CD4-positive, alpha-beta T cell treated with Interleukin-21 for 1 hour (primary cell): ENCODE measurements around the gene ISG20L2.

Source experiments
- DNase-seq: peaks from one replicate; pipeline ENCODE4 v3.0.0-alpha.2; 2020

Gene ISG20L2

DNA sequence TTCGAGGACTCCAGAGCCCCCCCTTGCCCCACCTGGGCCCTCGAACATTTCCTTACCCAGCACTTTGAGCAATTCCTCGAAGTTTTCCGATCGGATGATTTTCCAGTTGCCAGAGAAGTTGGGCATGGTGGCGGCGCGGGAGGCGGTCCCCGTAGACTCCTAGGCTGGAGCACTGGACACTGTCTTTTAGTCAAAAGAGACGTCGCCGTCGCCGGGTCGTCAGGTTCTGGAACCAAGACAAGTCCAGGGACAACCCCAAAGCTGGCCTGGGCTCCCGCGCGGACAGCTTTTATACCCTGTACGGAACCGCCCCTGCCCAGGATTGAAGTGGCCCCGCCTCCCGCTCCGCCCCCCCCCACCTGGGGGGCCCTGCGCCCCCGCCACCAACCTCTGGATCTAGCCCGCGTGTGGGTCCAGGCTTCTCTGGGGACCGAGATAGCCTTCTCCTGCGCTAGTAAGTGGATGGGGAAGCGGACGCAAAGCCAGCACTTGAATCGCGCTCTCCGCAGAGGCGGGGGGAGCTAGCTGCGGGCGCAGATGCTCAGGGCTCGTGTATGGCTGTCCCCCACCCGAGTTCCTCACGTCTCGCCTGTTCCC lies 23.1 kb downstream of the ISG20L2 start, which contains the start of gene CRABP2:
Gene CRABP2 (minus strand): TSS at position 263 of the 597 bp plus-strand sequence. CDS start 137 bp downstream, at position 126.
- no peak for DNase-seq

DNA sequence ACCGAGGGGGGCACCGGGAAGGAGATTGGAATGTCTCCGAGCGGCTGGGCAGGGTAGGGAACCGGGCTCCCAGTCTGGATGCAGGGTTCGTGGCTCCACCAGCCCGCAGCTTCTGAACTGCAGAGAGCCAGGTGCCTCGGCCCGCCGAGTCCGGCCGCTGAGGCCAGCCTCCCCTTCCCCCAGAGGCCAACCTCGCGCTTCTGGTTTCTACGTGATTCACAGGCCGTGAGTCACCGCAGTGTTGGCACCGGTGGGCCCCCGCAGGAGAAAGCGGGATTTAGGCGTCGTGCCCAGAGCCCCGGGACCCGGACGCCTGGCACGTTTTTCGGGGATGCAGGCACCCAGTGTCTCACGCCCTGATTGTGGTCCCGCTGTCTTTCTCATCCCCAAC lies 23.6 kb downstream of the ISG20L2 start:
- DNase-seq = no peak

DNA sequence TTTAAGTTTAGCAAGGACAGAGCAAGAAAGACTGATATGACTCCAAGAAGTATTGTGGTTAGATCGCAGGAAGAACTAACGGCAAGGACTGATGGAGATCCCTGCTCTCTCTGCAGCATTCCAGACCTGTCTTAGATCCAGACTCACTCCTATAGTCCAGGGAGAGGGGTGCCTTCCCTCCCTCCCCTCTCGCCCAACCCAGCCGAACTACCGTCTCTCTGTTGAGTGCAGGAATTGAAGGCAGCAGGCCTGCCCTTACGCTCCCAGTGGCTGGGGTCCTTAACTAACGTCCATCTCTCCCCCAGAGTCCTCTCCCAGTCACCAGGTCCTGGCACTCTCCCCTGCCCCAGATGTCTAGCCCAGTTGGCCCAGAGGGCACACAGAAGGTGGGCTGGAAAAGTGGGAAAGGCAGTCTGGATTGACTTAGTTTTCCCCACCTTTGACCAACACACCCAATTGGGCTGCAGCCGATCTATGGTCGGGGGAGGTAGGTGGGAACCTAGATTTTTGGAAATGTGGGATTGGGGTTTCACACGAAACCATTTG lies 24.3 kb downstream of the ISG20L2 start:
- no peak for DNase-seq

DNA sequence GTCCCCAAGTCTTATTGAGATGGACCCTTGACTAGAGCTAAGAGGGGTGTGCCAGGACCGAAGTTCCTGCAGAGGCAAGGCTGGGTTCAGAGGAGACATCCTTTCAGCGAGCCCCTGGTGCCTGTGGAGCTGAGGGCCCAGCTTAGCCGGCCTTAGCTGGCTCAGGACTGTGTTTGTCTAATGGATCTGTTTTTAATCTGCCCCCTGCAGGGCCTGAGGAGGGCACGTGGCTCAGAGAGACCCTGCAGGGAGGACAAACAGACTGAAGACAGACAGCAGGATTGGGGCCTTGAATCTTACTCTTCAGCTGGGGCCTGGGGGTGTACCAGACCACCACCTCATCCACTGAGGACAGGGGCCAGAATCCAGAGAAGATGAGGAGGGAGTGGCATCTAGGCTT lies 24.8 kb downstream of the ISG20L2 start:
- DNase-seq = no peak

DNA sequence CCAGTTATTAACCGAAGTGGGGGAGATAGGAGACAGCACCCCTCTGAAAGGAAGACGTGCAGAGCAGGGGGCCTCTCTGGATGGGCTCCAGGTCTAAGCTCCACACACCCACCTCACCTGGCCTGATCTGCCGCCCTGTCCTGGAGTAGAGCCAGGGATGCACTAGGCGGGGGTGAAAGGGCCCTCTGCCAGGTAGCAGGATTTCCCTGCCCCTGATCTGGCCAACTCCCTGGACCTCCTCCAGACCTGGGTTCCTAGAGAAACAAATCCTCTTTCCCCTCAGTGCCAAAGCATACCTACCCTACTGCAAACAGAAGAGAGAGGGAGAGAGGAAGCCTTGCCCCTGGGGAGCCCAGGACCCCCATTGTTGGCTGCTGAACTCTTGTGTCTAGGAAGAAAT lies 25.2 kb downstream of the ISG20L2 start:
- no peak for DNase-seq

DNA sequence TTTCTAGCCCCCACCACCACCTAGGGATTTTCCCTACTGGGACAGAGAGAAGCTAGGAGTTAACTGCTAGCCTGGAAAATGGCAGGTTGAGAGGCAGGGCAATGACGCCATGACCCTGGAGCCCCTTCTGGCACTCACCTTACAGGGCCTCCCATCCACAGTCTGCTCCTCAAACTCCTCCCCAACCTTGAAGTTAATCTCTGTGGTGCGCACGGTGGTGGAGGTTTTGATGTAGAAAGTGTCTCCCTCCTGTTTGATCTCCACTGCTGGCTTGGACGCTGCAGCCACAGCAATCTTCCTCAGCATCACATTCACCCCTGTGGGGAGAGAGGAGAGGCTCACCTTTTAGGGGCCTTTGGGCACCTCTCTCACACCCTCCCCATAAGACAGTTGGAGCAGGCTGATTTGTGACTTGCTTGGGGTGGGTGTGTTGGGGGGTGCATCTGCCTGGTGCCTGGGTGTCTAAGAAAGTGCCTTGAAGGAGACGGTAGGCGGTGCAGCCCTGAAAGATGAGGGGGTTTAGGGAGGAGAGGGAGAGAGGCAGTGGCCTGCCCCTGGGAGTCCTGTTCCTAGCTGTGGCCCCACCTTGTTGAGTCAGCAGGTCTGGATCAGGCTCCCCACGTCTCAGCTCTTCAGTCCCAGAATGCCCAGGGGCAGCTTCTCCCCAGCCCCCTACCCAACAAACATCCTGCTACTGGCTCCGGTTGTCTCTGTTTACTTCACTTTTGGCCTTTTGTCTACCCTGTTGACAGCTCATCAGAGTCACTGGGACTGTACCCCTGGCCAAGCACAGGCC lies 27.6 kb downstream of the ISG20L2 start:
- DNase-seq = no peak

DNA sequence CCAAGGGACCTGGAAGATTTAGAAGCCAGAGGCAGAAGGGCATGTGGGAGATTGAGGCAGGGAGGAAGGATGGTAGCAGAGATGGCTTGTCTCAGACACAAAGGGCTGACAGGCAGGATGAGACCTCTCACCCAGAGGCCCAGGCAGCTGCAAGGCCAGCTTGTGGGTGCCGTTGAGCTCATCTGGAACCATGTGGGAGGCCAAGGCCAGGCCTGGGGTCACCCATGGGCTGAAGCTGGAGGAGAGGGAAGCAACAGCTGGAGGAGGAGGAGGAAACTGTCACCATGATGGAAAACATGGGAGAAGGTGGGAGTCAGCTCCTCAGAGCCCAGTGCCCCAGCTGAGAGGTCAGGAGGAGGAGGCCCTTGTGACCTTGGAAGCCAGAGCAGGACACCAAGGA lies 29.6 kb downstream of the ISG20L2 start:
- DNase-seq = no peak

DNA sequence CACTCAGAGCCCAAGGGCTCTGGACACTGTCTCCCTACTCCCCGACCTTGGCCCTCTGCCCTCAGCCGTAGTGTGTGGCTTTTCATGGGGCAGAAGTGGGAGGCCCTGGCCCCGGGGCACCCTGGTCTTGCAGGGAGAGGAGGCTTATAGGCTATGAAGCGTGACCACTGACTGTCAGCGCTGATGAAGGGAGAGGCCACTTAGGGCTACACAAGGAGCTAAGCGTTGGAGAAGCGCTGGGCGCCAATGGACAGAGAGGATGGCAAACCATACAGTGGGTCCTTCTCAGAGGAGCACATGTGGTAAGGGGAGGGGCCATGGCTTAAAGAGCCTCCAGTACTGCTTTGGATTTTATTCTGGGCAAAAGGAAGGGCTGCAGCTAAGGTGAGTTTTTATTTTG lies 31.1 kb downstream of the ISG20L2 start:
- no peak for DNase-seq

DNA sequence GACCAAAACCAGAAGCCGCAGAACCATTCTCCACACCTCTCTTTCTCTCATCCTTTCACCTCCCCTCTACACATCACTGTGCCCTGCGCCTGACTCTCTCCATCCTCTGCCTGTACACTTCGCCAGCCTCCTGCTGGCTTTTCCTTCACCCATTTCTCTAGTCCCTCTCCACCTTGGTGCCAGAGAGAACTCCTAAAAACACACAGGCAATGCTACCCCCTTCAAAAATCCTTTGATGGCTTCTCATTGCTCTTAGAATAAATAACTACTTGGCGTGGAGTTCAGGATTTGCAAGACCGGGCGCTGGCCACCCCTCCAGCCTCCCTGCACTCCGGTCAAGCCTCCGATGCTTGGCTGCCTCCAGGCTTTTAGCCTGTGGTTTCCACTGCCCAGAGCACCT lies 31.8 kb downstream of the ISG20L2 start:
- DNase-seq = no peak

DNA sequence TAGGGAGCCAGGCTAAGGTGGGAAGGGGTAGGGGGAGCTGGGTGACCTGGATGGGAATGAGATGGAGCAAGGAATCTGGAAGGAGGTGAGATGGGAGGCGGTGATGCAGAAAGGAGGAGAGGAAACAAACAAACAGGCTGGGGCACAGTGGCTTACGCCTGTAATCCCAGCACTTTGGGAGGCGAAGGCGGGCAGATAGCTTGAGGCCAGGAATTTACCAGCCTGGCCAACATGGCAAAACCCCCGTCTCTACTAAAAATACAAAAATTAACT lies 33.9 kb downstream of the ISG20L2 start:
- DNase-seq = no peak

DNA sequence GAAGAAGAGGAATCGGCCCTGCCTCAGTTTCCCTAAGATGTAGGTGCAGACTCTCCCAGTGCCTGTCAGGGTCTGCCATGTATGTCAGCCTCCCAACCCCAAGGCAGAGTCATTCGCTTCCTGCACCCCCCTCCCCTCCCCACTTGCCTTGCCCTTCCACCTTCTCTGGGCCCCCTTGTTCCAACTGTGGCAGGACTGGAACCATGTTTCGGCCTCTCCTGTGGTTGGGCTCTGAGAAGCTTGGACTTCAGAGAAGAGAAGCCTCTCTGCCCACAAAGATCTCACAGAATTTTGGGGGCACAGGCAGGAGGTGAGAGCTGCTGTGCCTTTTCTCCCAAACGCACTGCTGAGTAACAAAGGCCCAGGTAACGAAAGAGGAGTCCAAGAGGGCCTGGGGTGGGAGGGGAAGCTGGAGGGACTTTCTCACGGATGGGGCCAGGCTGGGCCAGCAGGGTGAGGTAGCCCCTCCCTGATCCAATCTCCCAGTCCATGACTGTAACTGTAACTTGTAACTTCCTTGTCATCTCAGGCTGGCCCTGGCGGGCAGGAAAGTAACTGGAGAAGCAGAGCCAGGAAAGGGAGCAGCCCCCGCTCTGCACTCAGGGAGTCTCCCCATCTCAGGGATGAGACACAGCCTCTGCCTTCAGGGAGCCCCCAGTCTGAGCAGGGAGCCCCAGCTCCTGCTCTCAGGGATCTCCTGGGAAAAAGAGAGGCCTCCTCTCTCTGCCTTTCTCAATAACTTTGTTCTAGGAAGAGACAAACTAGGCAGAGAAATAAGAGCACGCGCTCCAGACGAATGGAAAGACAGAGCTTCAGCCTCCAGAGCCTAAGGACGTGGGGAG lies 34.5 kb downstream of the ISG20L2 start:
- DNase-seq = no peak

DNA sequence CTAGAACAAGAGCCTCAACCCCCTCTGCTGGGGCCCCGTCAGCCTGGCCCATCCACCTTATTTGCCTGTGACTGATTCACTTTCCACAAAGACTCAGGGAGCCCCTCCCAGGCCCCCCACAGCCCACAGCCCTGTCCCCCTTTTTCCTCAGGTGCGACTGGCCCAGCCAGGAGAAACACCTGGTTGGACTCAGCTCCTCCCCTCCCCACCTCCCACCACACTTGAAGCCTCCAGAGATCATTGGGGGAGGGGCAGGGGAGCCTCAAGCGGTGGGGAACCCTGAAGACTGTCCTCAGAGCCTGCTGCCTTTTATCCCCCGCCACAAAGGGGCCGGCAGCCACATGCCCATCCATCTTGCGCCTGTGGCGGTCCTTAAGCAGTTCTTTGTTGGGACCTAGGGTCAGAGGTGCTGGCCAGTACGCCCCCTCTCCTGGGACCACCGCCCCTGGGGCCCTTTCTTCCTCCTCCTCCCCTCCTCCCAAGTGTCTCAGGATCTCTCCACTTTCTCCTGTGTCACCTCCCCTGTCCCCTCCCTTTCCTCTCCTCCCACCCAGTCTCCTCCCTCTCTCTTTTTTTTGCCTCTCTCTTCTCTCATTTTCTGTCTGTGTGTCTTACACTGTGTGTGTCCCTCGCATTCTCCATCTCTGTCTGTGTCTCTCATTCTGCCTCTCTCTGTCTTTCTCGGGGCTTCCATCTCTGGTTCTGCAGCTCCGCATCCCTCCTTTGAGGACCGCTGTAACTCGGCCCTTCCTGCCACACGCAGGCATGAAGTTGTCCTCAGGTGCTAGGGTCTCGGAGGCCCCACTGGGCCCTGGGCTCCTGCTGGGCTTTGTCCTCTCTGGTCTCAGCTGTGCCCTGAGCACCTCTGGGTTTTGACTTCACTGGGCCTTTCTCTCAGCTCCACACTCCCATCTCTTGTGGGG lies 35.4 kb downstream of the ISG20L2 start:
- DNase-seq = peak; percentile 31

DNA sequence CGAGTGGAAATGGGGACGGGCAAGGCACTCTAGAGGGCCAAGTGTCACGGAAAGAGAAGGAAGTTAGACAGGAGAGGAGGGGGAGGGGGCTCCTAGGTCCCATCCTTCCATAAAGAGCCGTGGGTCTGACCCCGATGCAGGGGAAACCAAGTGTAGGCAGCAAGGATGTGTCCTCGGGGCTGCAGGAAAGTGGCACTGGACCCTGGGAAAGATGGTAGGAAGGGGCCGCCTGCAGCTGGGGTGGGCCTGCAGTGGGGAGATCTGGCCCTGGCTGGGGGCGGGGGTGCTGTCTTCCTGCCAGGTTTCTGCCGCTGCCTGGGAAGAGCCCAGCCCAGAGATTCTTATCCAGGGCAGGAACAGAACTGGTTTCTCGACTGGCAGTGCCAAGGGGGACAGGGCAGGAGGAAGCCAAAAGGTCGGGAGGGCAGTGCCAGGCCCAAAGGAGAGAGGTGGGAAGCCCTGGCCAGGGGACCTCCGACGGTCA lies 36.1 kb downstream of the ISG20L2 start:
- no peak for DNase-seq

DNA sequence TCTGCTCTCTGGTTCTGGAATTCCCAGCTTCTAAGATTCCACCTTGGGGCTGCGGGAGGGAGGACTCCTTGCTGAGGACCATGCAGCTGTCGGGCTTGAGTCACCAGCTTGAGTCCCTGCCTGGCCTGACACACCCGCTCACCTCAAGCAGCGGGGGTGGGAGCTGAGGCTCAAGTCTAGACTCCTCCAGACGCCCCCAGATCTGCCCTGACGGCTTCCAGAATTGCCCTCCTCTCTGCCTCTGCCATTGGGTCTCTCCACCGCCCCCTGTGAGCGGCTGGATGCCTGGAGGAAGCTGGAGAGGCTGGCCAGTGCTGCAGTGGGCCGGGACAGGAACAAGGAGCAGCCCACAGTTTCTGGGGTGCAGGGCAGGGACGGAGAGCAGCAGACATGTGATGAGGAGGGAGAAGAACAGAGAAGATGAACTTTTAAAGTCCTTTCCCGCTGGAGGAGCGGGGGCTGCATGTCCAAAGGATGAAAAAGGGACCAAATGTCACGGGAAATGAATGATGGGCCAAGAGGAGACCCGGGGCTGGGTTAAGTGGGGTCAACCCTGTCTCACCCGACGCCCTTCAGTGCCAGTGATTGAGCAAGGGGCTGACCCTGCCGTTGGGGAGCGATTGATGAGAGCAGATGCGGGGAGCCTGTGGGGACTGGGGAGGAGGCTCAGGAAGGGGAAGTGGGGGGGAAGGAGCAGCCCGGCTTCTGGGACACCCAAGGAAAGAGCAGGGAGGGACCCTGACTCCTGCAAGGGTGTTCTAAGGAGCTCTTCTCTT lies 36.7 kb downstream of the ISG20L2 start:
- no peak for DNase-seq

DNA sequence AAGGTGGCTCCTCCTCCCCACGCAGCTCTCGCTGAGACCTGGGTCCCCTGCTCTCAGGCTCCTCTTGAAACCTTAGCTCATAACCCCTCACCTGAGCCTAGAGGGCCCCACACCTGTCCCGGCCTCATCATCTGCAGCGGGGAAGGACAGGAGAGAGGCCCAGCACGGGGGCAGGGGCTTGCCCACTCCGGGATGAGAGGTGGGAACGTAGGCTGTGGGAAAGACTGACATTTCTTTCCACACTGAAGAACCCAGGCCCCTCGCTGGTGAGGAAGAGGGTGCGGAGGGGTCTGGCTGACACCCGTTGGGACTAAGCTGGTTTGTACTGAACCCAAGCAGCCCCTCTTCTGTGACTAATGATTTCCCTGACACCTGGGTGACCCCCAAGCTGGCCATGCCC lies 37.4 kb downstream of the ISG20L2 start:
- DNase-seq = no peak

DNA sequence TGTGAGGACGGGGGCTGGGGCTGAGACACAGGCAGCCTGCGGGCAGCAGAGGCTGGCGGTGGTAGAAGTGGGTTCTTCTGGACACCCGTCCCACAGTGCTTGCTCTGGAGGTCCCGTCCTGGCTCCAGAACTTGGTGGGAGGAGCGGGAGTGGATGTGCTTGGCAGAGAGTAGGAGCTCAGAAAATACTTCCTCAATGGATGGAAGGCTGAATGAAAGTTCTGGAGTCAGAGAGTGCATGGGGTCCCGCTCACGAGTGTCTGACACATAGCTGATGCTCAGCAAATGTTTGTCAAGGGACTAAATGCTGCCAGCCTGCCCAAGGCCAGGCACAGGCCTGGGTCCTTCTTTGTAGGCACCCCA lies 37.9 kb downstream of the ISG20L2 start:
- DNase-seq = no peak

DNA sequence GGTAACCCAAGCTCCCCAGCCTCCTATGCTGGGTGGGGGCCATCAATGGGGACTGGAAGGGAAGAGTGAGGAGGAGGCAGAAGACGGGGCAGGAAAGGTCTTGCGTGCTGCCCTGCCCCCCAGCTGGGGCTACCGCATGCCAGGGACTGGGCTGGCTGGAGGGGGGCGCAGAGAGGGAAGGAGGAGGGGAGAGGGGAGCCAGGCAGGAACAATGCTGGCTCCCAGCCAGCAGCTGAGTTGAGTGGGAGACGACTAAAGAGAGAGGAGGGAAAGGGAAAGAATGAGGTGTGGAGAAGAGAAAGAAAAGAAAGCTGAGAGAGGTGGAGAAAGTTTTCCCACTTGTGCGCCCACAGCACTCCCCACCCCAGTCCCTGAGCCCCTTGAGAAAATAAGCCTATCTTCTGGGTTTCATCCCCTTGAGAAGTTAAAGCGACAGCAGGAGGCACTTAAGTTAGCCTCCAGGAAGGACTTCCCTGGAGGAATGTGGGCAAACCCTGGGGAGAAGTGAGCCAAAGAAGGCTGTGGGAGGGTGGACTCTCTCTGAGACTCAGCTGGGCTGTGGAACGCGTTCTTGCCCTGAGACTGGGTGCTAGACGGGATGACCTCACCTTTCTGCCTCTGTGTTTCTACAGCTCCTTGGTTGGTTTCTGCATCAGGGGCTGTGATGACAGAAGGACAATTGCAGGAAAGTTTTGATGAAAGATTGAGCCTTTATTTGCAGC lies 38.5 kb downstream of the ISG20L2 start:
- DNase-seq = no peak

DNA sequence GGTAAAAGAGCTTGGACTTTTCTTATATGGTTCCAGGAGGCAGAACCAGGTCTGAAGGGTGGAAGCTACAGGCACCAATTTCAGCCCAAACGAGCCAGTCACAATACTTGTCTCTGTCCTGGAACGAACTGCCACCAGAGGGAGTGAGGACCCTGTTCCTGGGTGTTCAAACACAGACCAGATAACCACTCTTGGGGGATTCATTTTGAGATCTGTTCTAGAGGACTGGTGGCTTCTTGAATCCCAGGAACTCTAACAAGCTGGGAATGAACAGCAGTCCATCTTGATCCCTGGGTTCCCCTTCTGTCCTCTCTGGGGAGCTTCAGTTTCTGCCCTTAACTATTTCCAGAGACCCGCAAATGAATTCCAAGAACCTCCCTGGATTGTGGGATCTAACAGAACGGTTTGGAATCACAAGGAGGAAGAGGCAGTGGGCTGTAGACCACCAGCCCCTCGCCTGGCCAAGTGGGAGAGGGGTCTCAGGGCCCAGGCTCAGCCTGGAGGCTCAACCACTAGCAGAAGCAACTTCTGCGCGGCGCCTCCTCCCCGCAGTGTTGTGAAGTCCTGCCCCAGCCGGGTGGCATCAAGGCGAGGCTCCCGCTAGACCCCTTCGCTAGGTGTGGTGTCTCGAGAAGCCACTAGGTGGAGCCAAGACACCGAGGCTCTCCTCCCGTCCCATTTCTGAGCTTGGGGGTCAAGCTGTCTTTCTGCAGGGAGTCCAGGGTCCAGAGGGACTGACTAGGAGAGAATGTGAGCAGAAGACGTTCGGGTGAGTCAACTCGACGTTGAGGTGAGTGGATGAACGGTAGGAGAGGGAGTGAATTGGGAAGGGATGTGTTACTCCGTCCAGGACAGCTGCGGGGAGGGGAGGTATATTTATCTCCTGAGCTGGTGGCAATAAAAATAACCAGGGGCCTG lies 39.3 kb downstream of the ISG20L2 start:
- DNase-seq = peak; percentile 81

DNA sequence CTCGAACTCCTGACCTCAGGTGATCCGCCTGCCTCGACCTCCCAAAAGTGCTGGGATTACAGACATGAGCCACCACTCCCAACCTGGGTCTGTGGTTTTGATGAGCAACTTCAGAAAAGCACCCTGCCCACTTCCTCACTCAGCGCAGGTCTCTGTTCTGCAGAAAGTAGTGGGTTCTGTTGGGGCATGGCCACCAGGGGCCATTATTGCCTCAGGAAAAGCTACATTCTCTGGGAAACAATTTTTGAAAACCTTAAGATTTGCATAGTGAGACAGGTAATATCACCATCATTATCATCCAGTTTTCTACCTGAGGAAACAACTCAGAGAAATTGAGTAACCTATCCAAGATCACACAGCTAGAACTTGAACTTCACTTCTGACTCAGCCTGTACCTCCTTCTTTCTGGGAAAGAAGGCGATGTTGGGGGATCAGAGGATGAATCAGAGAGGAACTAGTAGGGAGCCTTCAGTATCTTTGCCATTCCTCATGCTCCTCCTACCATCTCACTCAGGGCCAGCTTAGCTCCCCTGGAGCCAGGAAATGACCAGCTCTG lies 44.3 kb downstream of the ISG20L2 start:
- peak; percentile 18 for DNase-seq
